NCI-H1436 treated with DMSO at 0.1 percent for 48 hours (cell line): ENCODE measurements around the gene TRUB1.
"Not testable (repeated sequence)": the region's sequence is repeated elsewhere in the genome, so short reads cannot be mapped to it uniquely, and the experiment has no call there.

Experiments
- DNase-seq: peaks from one replicate; lab custom pipeline; 2025; lab: John Stamatoyannopoulos, UW

The TRUB1 gene

GRCh38 chr10:114937962-114938855 lies at the start of gene TRUB1:
TSS of gene TRUB1 (plus strand) at chr10:114938195. CDS start at chr10:114938254, 59 bp downstream.
- DNase-seq, result peak; percentile 87

GRCh38 chr10:114893251-114893650 lies 44.7 kb upstream of the TRUB1 start:
- DNase-seq, result no peak

GRCh38 chr10:114894911-114895310 lies 43.1 kb upstream of the TRUB1 start:
- DNase-seq, result no peak

GRCh38 chr10:114897011-114897410 lies 41.0 kb upstream of the TRUB1 start:
- not testable (repeated sequence) for DNase-seq

GRCh38 chr10:114897593-114897992 lies 40.4 kb upstream of the TRUB1 start:
- DNase-seq, result no peak

- no peak for DNase-seq
Observed at GRCh38 chr10:114899982-114900381, 38.0 kb upstream of the TRUB1 start.

DNA sequence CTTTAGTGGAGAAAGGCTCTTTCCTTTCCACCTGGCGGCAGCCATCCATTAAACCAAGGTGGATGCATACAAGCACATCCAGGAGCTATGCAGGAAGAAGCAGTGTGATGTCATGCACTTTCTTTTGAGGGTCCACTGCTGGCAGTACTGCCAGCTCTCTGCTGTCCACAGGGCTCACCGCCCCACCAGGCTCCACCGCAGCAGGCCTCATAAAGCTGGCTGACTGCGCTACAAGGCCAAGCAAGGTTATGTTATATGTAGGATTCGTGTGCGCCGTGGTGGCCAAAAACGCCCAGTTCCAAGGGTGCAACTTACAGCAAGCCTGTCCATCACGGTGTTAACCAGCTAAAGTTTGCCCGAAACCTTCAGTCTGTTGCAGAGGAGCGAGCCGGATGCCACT lies 37.3 kb upstream of the TRUB1 start:
- no peak for DNase-seq

GRCh38 chr10:114902151-114902550 lies 35.8 kb upstream of the TRUB1 start:
- no peak for DNase-seq

- no peak for DNase-seq
Observed at GRCh38 chr10:114905450-114905849, 32.5 kb upstream of the TRUB1 start.

DNA sequence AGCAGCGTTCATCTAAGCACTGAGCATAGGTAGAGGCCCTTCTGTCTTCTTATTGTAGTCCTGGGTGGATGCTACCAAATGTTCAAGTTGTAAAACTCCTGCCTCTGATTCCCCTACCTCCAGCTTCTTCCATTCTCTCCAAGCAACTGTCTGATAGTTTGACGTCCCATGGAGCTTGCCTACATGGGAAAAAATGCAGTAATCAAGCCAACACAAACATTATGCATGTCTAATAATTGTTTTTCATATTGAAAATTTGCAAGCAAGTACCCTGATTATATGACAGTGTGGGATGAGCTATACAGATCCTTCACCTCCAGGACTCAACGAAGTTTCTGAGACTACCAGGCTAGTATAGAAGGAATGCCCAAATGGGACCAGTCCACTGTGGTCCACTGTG lies 31.0 kb upstream of the TRUB1 start:
- DNase-seq, result no peak

GRCh38 chr10:114908896-114909295 lies 29.1 kb upstream of the TRUB1 start:
- no peak for DNase-seq

- DNase-seq, result no peak
Observed at GRCh38 chr10:114911052-114911711, 26.8 kb upstream of the TRUB1 start.

GRCh38 chr10:114911801-114912469 lies 26.1 kb upstream of the TRUB1 start:
- no peak for DNase-seq

- DNase-seq, result no peak
Observed at GRCh38 chr10:114912470-114912859, 25.5 kb upstream of the TRUB1 start.

DNA sequence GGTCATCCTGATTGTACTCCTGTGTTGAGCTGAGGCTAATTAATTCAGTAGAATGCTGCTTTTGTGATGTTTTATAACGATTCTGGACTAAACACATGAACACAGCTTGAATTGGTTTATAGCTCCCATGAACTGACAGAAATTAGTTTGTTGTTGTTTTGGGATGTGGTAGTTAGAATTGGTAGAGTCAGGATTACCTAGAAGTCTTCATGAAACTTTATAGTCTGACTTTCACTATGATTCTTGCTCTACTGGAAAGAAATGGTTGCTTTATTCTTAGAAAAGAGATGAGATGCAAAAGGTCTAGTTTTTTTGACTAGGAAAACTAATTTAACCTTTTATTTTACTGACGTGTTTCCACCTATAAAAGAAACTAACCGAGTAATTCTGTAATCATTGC lies 23.4 kb upstream of the TRUB1 start:
- DNase-seq, result no peak

DNA sequence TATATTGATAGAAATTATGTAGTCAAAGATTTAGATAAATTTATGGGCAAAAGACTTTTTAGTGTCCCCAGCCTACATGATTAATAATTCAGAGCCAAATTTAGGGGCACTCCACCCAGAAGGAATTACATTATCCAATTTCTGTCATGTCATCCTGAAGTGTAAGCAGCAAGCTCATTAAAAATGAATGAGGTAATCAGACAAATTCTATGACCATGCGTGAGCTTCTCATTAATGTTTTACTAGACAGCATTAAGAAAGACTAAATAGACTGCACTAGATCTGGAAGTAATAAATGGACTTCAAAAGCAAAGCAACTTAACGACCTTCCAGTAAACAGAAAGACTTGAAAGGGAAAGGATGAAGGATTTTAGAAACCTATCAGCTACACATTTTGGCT lies 22.7 kb upstream of the TRUB1 start:
- DNase-seq, result no peak

- DNase-seq, result no peak
Observed at GRCh38 chr10:114916653-114917052, 21.3 kb upstream of the TRUB1 start.

GRCh38 chr10:114917459-114917858 lies 20.5 kb upstream of the TRUB1 start:
- DNase-seq, result no peak

GRCh38 chr10:114917927-114918672 lies 19.9 kb upstream of the TRUB1 start:
- DNase-seq, result no peak

- no peak for DNase-seq
Observed at GRCh38 chr10:114920459-114920858, 17.5 kb upstream of the TRUB1 start.

DNA sequence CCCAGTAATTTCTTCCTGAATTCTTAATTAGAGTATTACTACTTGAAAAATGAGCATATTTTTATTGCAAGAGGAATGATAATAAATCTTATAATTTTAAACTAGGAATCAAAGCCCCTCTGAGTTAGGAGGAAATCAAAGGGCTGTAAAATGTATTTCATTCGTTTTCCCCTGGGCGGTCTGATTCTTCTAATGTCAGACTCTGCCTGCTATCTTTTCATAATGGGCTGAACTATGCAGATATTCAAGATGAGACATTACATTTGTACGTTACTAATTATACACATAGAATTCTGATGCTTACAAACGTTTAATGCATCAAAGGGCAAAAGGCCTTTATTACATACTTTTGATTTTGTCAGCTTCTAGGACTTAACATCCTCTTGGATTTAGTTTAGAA lies 16.0 kb upstream of the TRUB1 start:
- DNase-seq, result no peak

DNA sequence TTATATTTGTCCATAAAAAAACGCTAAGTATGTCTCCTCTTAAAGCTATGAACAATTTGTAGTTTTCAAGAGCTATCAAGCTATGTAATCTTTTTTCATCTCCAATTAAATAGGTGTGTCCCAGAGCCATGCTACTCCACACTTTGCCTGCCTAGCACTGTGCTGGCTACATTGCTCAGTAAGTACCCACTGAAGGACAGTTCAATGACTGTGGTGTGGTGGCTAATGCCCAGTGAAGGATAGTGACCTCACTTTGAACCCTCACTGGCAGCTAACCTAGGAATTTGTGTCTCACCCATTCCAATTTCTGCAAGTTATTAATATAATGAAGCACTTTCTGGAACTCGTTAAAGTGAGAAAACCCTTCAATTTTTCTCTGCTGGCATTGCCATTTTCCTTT lies 14.4 kb upstream of the TRUB1 start:
- no peak for DNase-seq
